Body of pancreas (tissue), 4 donors: ENCODE results near the gene USP32.

Source experiments
- CTCF ChIP-seq, 7 experiments: fragments of 450-650 bp in 4 of 7; fragments of 200-600 bp in 3 of 7; sonication (generic) in 3 of 7; IDR thresholded peaks; one replicate each; pipeline ENCODE4 v1.5.1; 2016 to 2019; ENCODE audit warnings: antibody characterized with exemption in 7 of 7
- POLR2A ChIP-seq, 3 donors: fragments of 450-650 bp; IDR thresholded peaks; one replicate each; pipeline ENCODE4 v1.6.1; 2016; ENCODE audit warnings: antibody characterized with exemption in 3 of 3, mild to moderate bottlenecking in 2 of 3

GRCh38 chr17:60141111-60142018 lies 250.6 kb downstream of the USP32 start:
- TF ChIP-seq POLR2A (IDR thresholded peaks at IDR 0.05) (peak in 1 of 3 donors; percentile 7), CTCF (IDR thresholded peaks at IDR 0.05) (no peak)
